ENCODE results near the gene TRIM56.
"Not testable (repeated sequence)": the region's sequence is repeated elsewhere in the genome, so short reads cannot be mapped to it uniquely, and the experiment has no call there.

GRCh38 chr7:101064176-101064550 lies 21.1 kb upstream of the TRIM56 start:
- TF ChIP-seq, protein P1, sequence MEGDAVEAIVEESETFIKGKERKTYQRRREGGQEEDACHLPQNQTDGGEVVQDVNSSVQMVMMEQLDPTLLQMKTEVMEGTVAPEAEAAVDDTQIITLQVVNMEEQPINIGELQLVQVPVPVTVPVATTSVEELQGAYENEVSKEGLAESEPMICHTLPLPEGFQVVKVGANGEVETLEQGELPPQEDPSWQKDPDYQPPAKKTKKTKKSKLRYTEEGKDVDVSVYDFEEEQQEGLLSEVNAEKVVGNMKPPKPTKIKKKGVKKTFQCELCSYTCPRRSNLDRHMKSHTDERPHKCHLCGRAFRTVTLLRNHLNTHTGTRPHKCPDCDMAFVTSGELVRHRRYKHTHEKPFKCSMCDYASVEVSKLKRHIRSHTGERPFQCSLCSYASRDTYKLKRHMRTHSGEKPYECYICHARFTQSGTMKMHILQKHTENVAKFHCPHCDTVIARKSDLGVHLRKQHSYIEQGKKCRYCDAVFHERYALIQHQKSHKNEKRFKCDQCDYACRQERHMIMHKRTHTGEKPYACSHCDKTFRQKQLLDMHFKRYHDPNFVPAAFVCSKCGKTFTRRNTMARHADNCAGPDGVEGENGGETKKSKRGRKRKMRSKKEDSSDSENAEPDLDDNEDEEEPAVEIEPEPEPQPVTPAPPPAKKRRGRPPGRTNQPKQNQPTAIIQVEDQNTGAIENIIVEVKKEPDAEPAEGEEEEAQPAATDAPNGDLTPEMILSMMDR (IDR thresholded peaks at IDR 0.05 in 4 of 5, conservative IDR thresholded peaks at IDR 0.05 in 1 of 5) = not testable (repeated sequence)
- not testable (repeated sequence) for TF ChIP-seq POLR2A (IDR thresholded peaks at IDR 0.05)

Data from gastrocnemius medialis (tissue), 4 donors.